Left ventricle myocardium superior (tissue), 1 donor: Measurements from ENCODE around the gene SYT15. TPM values are rescaled to one million over a fixed set of nuclear protein-coding genes. Genes with fewer than 3 reads are reported as not detected.
"Not testable (repeated sequence)": the region's sequence is repeated elsewhere in the genome, so short reads cannot be mapped to it uniquely, and the experiment has no call there.

Experiments used
- ATAC-seq: fragments of 200-7000 bp; cut with Tn5 transposase; one replicate; pipeline ENCODE4 v1.9.1; 2020; ENCODE audit warnings: mild to moderate bottlenecking, moderate library complexity
- DNase-seq: peaks from one replicate; pipeline ENCODE4 v3.0.0-alpha.2; 2020
- intact Hi-C: fragments of 100-400 bp; cut with micrococcal nuclease; formaldehyde crosslinking; loops from one replicate; pipeline ENCODE4 v1.11.0; 2022
- long read RNA-seq: library from polyadenylated mRNA; unstranded; transcript quantifications from one replicate; pipeline ENCODE4 v2.0.0, GENCODE V29; 2021
- total RNA-seq: library from RNA; stranded (reverse); fragmentation: NEBNext Ultra II Directional; extraction: Animal tissue kit (Norgen Biotek cat#: 25700); gene quantifications from one replicate; pipeline ENCODE4 v1.2.1, GENCODE V29; 2021
- donor health status: DM: no; HTN: yes; CAD: no; lungs with severe emphysema.

SYT15 gene
- 3.6 TPM for total RNA-seq
- long read RNA-seq, partial matches to known transcripts = 0 of 5 reads
- long read RNA-seq, other reads (novel, unspliced or antisense) = 5 of 5 reads

DNA sequence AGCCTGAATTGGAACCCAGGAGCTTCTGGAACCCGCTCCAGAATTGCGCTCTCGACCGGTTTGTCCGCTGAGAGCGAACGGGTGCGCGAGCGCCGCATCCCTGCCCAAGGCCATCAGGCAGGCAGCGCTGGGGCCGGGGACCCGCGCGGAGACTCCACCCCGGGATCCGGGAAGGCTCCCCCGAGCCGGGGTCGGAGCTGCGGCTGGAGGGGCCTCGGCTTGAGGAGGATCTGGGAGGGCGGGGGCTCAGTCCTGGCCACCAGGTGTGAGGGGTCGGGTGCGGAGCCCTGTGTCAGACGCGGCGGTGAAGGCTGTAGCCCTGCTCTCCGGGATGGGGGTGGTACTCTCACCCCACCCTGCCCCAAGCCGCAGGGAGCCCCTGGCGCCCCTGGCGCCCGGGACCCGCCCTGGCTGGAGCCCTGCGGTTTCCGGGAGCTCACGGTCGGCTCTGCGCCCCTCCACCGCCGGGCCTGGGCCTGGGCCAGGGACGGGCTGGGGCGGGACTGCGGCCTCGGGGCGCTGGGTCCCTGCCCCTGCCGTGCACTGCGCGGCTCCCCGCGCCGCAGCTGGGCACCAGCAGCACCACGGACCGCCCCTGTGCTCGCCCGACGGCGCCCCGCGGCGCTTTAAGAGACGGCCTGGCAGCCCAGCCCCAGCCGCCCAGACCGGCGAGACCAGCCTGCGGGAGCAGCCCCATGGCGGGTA is at the start of gene SYT15:
Gene SYT15, plus strand, starts transcription at position 655 of the 705 bp plus-strand sequence. Its CDS starts 41 bp downstream, at position 696.
- intact Hi-C loops = not testable (repeated sequence)
- peak; percentile 47 for ATAC-seq
- DNase-seq = peak; percentile 30

DNA sequence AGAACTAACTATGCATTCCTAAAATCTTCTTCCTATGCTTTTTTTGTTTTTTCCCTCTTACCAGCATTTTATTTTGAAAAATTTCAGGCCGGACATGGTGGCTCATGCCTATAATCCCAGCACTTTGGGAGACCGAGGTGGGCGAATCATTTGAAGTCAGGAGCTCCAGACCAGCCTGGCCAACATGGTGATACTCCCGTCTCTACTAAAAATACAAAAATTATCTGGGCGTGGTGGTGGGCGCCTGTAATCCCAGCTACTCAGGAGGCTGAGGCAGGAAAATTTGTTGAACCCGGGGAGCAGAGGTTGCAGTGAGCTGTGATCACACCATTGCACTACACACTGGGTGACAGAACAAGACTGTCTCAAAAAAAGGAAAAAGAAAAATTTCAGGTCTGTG is 49.2 kb upstream of the SYT15 start:
- ATAC-seq, DNase-seq, intact Hi-C loops: not testable (repeated sequence)

DNA sequence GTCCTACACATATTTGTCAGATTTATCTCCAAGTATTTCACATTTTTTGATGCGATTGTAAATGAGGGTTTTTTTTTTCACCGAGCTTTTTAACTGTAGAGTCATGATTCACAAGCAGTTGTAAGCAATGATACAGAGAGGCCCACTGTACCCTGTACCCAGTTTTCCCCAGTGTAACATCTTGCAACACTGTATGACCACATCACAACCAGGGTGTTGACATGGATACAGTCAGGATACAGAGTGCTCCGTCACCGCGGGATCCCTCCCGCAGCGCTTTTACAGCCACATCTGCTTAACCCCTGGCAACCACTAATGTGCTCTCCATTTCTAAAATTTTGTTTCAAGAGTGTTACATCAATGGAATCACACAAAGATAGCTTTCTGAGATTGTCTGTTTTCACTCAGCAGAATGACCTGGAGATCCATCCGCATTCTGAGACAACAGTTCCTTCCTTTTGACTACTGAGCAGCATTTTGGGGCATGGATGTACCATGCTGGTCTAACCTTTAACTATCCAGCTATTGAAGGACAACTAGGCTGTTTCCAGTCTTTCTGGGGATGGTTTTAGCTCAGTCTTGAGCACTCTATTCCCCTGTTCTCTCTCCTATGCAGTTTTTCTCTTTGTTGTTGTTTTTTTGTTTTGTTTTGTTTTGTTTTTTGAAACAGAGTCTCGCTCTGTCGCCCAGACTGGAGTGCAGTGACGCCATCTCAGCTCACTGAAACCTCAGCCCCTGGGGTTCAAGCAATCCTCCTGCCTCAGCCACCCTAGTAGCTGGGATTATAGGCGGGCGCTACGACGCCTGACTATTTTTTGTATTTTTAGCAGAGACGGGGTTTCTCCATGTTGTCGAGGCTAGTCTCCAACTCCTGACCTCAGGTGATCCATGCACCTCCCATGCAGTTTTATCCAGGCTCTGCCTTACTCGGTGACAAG is 48.4 kb upstream of the SYT15 start:
- DNase-seq (peak; percentile 28), ATAC-seq (no peak)
- intact Hi-C loops = no loop called here

DNA sequence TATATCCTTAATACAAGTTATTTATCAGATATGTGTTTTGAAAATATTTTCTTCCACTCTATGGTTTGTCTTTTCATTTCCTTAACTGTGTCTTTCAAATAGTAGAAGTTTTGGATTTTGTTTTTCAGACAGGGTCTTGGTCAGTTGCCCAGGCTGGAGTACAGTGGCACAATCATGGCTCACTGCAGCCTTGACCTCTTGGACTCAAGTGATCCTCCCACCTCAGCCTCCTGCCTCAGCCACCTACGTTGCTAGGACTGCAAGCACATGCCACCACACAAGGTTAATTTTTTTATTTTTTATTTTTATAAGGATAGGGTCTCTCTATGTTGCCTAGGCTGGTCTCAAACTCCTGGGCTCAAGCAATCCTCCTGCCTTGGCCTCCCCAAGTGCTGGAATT is 46.7 kb upstream of the SYT15 start:
- ATAC-seq, intact Hi-C loops: not testable (repeated sequence)
- DNase-seq = peak; percentile 6

DNA sequence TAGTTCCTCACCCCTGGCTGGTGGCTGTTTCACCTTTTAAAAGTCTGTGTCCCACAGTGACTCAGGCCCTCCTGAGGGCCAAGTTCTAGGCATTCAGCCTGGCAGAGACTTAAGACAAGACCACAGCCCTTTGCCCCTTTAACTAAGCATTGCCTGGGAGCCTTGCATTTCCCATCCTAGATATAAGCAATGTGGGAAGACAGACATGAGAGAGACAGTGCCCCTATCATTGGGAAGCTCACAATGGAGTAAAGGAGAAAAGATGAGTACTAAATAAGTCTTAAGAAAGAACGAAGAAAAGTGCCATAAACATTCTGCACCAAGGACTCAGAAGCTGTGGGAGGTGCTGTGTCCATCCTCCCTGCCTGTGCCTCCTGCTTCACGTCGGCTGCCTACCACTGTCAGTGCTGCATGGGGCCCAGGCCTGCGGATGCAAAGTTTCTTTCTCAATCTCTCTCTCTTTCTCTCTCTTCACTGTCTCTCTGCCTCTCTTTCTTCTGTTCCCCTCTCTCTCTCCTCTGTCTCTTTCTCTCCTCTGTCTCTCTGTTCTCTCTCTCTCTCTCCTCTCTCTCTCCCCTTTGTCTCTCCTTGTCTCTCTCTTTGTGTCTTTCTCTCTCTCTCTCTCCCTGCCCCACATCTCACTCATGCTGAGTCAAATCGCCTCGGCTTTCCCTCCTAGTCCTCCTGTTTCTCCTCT is 44.0 kb upstream of the SYT15 start:
- DNase-seq = peak; percentile 16
- no peak for ATAC-seq
- intact Hi-C loops = no loop called here

DNA sequence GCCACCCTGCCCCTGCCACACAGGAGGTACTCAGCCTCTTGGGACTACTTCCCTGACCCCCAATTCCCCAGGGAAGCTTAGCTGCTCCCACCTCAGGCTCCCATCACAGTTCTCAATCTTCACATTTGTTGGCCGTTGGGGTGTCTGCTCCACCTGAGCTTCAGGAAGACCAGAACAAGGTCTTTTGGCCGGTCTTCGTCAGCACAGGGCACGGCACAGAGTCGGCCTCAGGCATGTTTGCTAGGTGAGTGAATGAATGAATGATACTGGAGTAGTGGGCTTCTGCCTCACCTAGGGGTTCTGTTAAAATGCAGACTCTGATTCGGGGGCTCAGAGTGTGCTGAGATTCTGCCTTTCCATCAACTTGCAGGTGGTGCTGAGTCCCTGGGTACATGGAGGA is 42.8 kb upstream of the SYT15 start:
- ATAC-seq (no peak), DNase-seq (no peak)

DNA sequence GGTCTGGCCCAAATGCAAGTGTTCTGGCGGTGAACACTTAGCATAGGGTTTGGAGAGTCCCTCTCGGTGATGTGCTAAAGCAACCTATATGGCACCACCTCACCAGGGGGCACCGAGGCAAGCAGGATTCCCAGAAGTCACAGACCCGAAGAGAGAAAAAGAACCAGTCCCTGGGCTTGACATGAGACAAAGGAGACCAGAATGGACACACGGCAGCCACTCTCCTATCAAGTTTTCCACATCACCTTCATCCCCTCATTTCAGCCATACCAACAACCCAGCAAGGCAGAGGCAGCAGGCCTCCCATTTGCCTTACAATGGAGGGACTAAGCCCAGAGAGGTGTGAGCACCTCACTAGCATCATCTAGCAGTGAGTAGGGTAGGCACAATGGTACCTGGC is 42.1 kb upstream of the SYT15 start:
- no peak for ATAC-seq
- no peak for DNase-seq
- intact Hi-C loops = no loop called here

More for the DNA sequence above, 42.8 kb upstream of the SYT15 start:
- intact Hi-C loops = no loop called here

DNA sequence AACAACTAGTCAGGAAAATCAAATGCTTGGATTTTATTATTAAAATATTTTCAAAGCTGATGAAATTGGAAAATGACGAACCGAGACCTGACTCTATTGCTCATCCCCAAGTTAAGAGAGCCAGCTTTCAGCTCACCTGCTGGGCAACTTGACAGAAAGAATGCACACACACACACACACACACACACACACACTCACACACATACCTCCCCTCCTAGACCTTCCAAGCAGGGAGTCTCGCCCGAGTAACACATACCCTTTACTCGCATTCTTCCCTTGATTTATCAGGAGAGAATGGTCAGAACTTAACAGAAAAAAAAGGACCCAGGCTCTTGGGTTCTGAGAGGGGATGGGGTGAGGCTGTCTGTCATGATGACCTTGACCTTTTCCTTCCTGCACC is 41.6 kb upstream of the SYT15 start:
- ATAC-seq = no peak
- intact Hi-C loops = no loop called here
- no peak for DNase-seq

DNA sequence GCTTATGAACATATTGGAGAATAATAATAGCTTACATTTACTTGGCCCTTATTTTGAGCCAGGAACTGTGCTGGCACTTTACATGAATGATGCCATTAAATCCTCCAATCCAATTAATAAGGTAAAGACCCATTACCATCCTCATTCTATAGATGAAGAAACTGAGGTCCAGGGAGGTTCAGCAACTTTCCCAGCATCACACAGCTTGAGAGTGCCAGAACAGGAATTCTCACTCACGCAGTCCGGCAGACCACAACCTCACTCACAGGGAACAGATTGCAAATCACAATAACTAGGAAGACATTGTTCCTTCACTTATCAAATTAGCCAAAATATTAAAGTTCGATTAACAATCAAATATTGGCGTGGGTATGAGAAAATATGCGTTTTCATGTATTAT is 40.8 kb upstream of the SYT15 start:
- no peak for ATAC-seq
- DNase-seq = no peak
- intact Hi-C loops = no loop called here

DNA sequence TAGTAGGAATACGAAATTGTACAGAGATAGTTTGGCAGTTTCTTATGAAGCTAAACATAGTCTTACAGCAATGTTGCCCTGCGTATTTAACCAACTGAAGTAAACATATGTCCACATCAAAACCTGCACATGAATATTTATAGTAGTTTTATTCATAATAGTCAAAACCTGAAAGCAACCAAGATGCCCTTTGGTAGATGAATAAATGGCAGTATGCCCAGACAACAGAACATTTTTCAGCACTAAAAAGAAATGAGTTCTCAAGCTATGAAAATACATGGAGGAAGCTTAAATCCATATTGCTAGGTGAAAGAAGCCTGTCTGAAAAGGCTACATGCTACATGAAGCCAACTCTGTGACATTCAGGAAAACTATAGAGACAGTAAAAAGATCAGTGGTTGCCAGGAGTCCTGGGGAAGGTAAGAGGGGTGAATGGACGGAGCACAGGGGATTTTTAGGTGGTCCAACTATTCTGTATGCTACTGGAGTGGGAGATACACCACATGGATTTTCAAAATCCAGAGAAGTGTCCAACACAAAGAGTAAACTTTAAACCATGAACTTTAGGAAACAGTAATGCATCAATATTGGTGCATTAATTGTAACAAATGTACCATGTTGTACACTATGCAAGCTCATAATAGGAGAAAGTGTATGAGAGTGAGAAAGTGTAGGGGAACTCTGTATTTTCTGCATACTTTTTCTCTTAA is 40.1 kb upstream of the SYT15 start:
- DNase-seq = no peak
- intact Hi-C loops = no loop called here
- no peak for ATAC-seq

DNA sequence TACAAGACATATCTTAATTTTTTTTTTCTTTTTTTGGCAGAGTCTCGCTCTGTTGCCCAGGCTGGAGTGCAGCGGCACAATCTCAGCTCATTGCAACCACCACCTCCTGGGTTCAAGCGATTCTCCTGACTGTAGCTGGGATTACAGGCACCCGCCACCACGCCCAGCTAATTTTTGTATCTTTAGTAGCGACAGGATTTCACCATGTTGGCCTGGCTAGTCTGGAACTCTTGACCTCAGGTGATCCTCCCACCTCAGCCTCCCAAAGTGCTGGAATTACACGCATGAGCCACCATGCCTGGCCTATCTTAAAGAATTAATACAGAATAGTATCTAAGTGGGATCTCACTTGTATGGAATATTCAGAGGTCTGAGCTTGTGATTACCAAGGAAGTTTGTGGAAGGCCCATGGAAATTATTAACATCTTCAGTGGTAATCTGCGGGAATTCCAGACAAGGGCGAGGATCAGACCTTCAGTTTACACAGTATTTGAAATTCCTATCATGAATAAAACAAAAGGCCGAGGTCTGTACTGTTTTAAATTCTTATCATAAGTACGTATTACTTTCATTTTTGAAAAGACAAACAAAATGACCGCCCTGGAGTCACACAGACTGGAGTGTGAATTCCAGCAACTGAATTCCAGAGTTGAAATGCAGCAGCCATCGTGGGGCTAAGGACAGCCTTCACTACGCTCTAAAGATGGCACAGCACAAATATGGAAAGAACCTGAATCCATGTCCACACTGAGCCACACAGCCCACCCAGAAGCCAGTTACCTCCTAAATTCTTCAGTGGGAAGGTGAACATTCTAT is 39.1 kb upstream of the SYT15 start:
- DNase-seq (peak; percentile 18), ATAC-seq (no peak)
- intact Hi-C loops = no loop called here

DNA sequence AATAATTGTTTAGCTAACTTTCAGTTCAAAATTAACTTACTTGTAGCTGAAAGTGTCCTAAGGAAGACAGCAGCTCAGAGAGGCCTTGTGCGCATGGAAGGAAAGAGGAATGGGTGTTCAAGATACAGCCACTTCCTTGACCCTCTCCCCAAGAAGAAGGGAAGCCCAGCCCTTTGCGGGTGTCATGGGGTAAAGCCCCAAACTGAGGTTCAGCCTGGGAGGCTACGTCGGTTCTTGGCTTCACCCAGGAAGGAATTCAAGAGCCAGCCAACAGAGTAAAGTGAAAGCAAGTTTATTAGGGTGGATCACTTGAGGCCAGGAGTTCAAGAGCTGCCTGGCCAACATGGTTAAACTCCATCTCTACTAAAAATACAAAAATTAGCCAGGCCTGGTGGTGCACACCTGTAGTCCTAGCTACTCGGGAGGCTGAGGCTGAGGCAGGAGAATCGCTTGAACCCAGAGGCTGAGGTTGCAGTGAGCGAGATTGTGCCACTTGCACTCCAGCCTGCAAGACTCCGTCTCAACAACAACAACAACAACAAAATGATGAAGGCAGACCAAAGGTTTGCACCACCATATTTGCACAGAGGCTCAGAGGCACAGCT is 38.4 kb upstream of the SYT15 start:
- DNase-seq = peak; percentile 24
- intact Hi-C loops = no loop called here
- no peak for ATAC-seq

DNA sequence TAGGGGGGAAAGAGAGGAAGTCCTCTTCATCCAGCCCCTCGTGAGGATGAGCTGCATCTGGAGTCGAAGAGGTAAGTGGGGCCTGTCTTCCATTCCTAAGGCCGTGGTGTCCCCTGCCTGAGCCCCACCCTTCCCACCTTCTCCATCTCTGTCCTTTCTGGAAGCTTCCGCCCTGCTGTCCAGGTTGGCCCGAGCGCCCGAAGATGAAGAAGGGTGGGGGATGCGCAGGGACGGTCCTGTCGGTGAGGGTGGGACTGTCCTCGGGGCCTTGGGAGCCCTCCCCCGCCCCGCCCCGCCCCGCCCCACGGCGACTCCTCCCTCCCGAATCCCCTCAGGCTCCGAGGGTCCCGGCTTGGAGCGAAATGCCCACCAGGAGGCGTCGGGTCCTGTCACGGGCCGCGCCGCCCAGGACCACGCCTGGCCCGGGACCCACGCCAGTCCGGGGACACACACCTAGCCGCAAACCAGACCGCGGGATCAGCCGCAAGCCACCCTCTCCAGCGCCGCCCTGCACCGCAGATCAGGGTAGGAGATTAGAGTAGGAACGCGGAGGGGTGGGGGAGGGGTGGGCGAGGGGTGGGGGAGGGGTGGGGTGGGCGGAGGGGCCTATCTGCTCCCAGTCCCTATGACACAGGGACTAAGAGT is 37.8 kb upstream of the SYT15 start:
- intact Hi-C loops = no loop called here
- peak; percentile 27 for ATAC-seq
- DNase-seq = peak; percentile 62

DNA sequence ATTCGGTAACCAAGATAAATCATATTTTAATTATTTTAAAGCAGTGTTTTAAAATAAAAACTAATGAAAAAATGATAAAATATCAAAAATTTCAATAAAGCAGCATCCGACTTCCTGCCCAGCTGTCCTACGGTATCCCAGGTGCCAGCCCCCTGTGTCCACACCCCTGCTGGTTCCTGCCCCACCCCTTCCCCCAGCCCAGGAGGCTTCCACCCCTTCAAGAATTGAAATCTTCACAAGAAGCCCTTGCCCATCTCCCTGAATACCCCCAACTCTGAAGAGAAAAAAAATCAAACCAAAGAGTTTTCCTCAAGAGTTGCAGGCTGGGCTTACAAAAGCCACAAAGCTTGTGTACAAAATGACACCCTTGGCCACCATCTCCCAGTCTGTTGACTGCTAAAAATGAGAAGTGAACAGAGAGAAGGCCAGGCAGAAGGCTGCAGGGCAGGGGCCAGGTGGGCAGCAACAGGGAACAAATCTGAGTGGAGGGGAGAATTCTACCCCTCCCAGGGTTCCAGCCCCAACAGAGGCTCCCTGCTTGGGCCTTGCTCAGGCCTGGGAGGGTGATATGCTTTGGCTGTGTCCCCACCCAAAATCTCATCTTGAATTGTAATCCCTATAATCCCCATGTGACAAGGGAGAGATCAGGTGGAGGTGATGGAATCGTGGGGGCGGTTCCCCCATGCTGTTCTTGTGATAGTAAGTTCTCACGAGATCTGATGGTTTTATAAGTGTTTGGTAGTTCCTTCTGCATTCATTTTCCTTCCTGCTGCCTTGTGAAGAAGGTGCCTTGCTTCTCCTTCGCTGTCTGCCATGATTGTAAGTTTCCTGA is 37.0 kb upstream of the SYT15 start:
- ATAC-seq (no peak), DNase-seq (no peak)
- intact Hi-C loops = no loop called here

DNA sequence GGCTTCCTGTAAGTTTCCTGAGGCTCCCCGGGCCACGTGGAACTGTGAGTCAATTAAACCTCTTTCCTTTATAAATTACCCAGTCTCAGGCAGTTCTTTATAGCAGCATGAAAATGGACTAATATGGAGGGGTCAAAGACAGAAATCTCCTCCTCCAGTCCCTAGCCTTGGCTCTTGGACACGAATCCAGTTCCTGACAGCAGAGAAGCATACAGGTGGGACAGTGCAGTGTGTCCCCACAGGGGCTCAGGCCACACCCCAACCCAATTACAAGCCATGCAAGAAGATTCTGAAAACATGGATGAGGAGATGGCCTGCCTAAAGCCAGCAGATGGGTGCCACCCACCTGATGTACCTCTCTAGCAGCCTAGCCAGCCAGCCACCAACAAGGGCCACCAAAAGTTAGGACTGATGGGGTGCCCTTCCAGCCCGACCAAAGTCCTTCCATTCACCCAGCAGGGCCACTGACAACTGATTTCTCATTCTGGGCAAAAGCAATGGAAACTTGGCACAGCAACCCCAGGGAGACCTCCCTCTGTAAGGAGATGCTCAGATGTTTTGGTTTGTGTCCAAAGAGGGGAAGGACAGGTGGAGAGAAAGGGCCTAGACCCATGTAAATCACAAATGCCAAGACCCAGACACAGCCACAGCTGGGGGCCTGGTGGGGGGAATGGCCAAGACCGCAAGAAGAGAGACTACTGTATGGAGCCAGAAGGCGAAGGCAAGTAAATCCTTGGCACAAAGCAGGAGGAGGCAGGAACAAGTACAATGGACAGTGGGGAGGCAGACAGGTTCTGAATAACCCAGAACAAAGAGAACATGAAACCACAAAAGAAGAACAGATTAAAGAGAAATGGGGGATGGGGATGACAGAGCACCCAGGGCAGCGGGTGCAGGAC is 36.1 kb upstream of the SYT15 start:
- DNase-seq = peak; percentile 18

More for the DNA sequence above, 36.1 kb upstream of the SYT15 start:
- intact Hi-C loops = no loop called here
- no peak for ATAC-seq
